ENCODE data around the gene IP6K1.

IP6K1 gene

DNA sequence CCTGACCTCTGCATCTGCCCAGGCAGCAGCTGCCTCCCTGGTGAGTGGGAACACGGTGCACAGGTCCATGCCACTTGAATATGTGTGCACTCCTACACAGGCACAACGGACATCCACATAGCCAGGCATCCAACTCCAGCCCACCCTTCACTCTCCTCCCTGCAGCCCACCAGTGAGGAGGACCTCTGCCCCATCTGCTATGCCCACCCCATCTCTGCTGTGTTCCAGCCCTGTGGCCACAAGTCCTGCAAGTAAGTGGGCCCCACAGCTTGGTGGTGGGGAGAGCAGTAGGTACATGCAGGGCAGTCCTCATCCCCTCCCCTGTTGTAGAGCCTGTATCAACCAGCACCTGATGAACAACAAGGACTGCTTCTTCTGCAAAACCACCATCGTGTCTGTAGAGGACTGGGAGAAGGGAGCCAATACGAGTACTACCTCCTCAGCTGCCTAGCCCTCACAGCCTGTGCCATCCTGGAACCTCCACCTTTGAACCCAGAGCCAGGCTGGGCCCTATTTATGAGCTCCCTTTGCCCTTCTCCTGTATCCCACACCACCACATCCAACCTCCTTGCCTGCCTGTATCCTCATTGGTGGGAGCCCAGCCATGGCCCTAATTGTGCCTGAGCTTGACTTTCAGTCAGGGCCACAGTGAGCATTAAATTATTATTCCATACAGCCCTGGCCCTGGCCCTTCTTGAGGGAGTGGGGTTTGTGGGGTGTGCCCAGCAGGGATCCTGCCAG lies 65.3 kb downstream of the IP6K1 start:
- Histone ChIP-seq H3K36me3 (ENCODE audit: insufficient read depth, low read length) (peaks cover 12% of the 10 kb centered on the region; the same call in 1 of the 2 replicates), H3K9me2 (replicated peaks; ENCODE audit: low read depth, low read length) (no peaks in the 10 kb centered on the region), H4K20me1 (ENCODE audit: insufficient read depth, low read length, poor library complexity, severe bottlenecking) (peaks cover 14% of the 10 kb centered on the region), H3K9ac (ENCODE audit: low read depth, low read length, poor library complexity, severe bottlenecking) (no peak overlapping the region), H3K79me2 (ENCODE audit: insufficient read depth, low read length) (peaks cover 19% of the 10 kb centered on the region), H3K4me3 (ENCODE audit: low read length, poor library complexity, severe bottlenecking) (no peak overlapping the region), H3K9me3 (ENCODE audit: insufficient read depth, low read depth, low read length) (no peaks in the 10 kb centered on the region), H3F3A (ENCODE audit: low read depth) (no peaks in the 10 kb centered on the region), H2AFZ (ENCODE audit: low read length) (no peak overlapping the region), H3K4me2 (ENCODE audit: low read depth, low read length, poor library complexity, severe bottlenecking) (no peak overlapping the region), H3K4me1 (ENCODE audit: insufficient read depth, low read length, poor library complexity, severe bottlenecking) (peaks cover 17% of the 10 kb centered on the region), H3K27me3 (ENCODE audit: insufficient read depth, low read length, poor library complexity, severe bottlenecking) (no peaks in the 10 kb centered on the region)
- TF ChIP-seq EZH2phosphoT487 (IDR thresholded peaks at IDR 0.05; ENCODE audit: borderline replicate concordance): no peak
- no peak for TF ChIP-seq CTCF (conservative IDR thresholded peaks at IDR 0.05; ENCODE audit: low read length)

DNA sequence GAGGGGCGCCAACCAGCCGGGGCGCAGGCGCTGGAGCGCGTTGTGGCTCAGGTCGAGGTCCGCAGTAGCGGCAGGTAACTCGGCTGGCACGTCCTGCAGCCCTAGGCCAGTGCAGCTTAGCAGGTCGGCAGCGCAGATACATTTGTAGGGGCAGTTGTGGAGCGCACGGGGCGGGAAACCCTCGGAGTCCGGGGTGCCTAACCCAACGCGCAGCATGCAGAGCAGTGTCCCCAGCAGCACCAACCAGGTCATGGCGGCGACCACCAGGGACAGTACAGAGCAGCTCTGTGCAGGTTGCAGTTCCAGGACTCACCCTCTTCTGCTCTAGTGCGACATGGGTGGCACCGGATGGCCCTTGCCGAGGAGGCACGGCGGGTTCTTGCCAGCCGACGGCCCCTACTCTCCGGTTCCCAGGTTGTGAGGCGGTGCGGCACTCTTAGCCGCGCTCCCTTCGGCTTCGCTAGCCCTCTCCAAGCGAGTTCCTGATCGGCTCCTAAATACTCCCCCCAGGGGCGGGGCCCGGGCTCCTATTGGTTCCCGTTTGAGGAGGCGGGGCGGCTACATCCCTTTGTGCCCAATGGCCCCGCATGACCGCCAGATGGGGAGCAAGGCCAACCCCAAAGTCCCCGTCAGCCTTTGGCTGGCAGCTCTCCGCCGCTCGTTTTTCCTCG lies 67.0 kb downstream of the IP6K1 start, which contains the start of gene AMIGO3:
TSS of gene AMIGO3 (minus strand) at position 471 of the 671 bp plus-strand sequence. CDS start at position 252, 219 bp downstream.
- no peaks in the 10 kb centered on the region for H3K27me3 ChIP-seq (ENCODE audit: insufficient read depth, low read length, poor library complexity, severe bottlenecking)
- no peaks in the 10 kb centered on the region for H3K9me3 ChIP-seq (ENCODE audit: insufficient read depth, low read depth, low read length)
- TF ChIP-seq EZH2phosphoT487 (IDR thresholded peaks at IDR 0.05; ENCODE audit: borderline replicate concordance) (no peak), CTCF (conservative IDR thresholded peaks at IDR 0.05; ENCODE audit: low read length) (peak; percentile 58)
- peak within 1 kb of the TSS; percentile 41 for H3K9ac ChIP-seq (ENCODE audit: low read depth, low read length, poor library complexity, severe bottlenecking)
- H2AFZ ChIP-seq (ENCODE audit: low read length): peak within 1 kb of the TSS; percentile 14; the same call in 1 of the 2 replicates
- no peaks in the 10 kb centered on the region for H3F3A ChIP-seq (ENCODE audit: low read depth)
- H3K36me3 ChIP-seq (ENCODE audit: insufficient read depth, low read length): peaks cover 12% of the 10 kb centered on the region; the same call in 1 of the 2 replicates
- H4K20me1 ChIP-seq (ENCODE audit: insufficient read depth, low read length, poor library complexity, severe bottlenecking): peaks cover 14% of the 10 kb centered on the region
- H3K79me2 ChIP-seq (ENCODE audit: insufficient read depth, low read length): peaks cover 19% of the 10 kb centered on the region
- no peaks in the 10 kb centered on the region for H3K9me2 ChIP-seq (replicated peaks; ENCODE audit: low read depth, low read length)
- H3K4me3 ChIP-seq (ENCODE audit: low read length, poor library complexity, severe bottlenecking): peak within 1 kb of the TSS; percentile 71
- peaks cover 14% of the 10 kb centered on the region for H3K4me1 ChIP-seq (ENCODE audit: insufficient read depth, low read length, poor library complexity, severe bottlenecking)
- H3K4me2 ChIP-seq (ENCODE audit: low read depth, low read length, poor library complexity, severe bottlenecking): peak within 1 kb of the TSS; percentile 71

DNA sequence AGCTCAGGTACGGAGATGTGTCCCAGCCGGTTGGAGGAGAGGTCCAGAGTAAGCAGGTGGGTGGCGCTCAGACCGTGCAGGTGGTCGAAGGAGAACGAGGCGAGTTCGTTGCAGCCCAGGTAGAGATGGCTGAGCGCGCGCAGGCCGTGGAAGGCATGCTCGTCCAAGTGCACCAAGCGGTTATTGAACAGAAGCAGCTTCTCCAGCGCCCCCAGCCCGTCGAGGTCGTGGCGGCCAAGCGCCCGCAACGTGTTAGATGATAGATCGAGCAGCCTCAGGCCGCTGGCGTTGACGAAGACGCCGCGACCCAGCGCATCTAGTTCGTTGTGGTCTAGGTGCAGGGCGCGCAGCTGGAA lies 67.5 kb downstream of the IP6K1 start:
- Histone ChIP-seq H3F3A (ENCODE audit: low read depth) (no peaks in the 10 kb centered on the region), H3K79me2 (ENCODE audit: insufficient read depth, low read length) (peaks cover 19% of the 10 kb centered on the region), H3K4me2 (ENCODE audit: low read depth, low read length, poor library complexity, severe bottlenecking) (peak overlapping the region; percentile 71), H3K9me3 (ENCODE audit: insufficient read depth, low read depth, low read length) (no peaks in the 10 kb centered on the region), H3K4me1 (ENCODE audit: insufficient read depth, low read length, poor library complexity, severe bottlenecking) (peaks cover 16% of the 10 kb centered on the region), H3K9me2 (replicated peaks; ENCODE audit: low read depth, low read length) (no peaks in the 10 kb centered on the region), H3K36me3 (ENCODE audit: insufficient read depth, low read length) (peaks cover 12% of the 10 kb centered on the region; the same call in 1 of the 2 replicates), H3K9ac (ENCODE audit: low read depth, low read length, poor library complexity, severe bottlenecking) (peak overlapping the region; percentile 41), H4K20me1 (ENCODE audit: insufficient read depth, low read length, poor library complexity, severe bottlenecking) (peaks cover 14% of the 10 kb centered on the region), H3K27me3 (ENCODE audit: insufficient read depth, low read length, poor library complexity, severe bottlenecking) (no peaks in the 10 kb centered on the region), H3K4me3 (ENCODE audit: low read length, poor library complexity, severe bottlenecking) (peak overlapping the region; percentile 71), H2AFZ (ENCODE audit: low read length) (no peak overlapping the region)
- TF ChIP-seq CTCF (conservative IDR thresholded peaks at IDR 0.05; ENCODE audit: low read length) (no peak), EZH2phosphoT487 (IDR thresholded peaks at IDR 0.05; ENCODE audit: borderline replicate concordance) (no peak)

All from Loucy (cell line).